Lower lobe of right lung (tissue), 2 donors: Measurements from ENCODE around the gene PDLIM5. TPM values are rescaled to one million over a fixed set of nuclear protein-coding genes. Genes with fewer than 3 reads are reported as not detected.

Experiments
- ATAC-seq, 2 donors: fragments of 200-7000 bp; cut with Tn5 transposase; one replicate each; pipeline ENCODE4 v1.9.1; 2020 to 2022; ENCODE audit warnings: mild to moderate bottlenecking in 2 of 2, moderate library complexity in 2 of 2
- DNase-seq: peaks from one replicate; pipeline ENCODE4 v3.0.0-alpha.2; 2020
- H3K27ac ChIP-seq: fragments of 200-600 bp; one replicate; pipeline ENCODE4 v1.8.0; 2022
- H3K27me3 ChIP-seq: fragments of 200-600 bp; one replicate; pipeline ENCODE4 v1.8.0; 2022; ENCODE audit warnings: low read depth
- H3K36me3 ChIP-seq: fragments of 200-600 bp; one replicate; pipeline ENCODE4 v1.8.0; 2022; ENCODE audit warnings: mild to moderate bottlenecking
- H3K4me1 ChIP-seq: fragments of 200-600 bp; one replicate; pipeline ENCODE4 v1.8.0; 2022
- H3K4me3 ChIP-seq: fragments of 200-600 bp; one replicate; pipeline ENCODE4 v1.8.0; 2022; ENCODE audit warnings: mild to moderate bottlenecking
- H3K9me3 ChIP-seq: fragments of 200-600 bp; one replicate; pipeline ENCODE4 v1.8.0; 2022
- intact Hi-C: fragments of 100-400 bp; cut with DNase I; formaldehyde crosslinking; loops from one replicate; pipeline ENCODE4 v1.11.0; 2022
- total RNA-seq: library from RNA; stranded (reverse); fragmentation: NEBNext Ultra II Directional; extraction: Animal tissue kit (Norgen Biotek cat#: 25700); gene quantifications from one replicate; pipeline ENCODE4 v1.2.1, GENCODE V29; 2021
- TF ChIP-seq, protein P1 (sequence below): fragments of 200-600 bp; IDR thresholded peaks from one replicate; pipeline ENCODE4 v1.8.0; 2022; ENCODE audit warnings: antibody characterized with exemption, mild to moderate bottlenecking
- donor health status: DM: no; HTN: yes; CAD: no; lungs with severe emphysema.

PDLIM5 gene
- total RNA-seq, 1 donor from 2014 or later = 75.8 TPM

DNA sequence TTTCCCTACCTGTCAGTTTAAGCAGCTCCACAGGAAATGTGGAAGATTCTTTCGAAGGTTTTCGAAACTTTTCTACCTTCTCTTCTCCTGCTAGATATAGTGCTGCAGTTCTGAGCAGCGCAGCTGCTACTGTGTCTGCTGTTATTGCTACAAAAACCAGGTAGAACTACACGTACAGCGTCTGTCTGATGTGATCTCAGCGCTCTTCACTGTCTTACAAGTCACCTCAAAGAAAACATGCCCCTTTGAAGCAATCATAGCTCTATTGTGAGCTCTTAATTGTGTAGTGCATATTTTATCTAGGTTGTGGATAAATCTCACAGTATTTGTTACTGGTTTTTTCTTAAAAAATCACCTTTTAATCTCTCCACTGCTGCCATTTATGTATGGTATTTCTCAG lies 158.4 kb downstream of the PDLIM5 start:
- intact Hi-C loops = no loop called here
- no peak for DNase-seq

DNA sequence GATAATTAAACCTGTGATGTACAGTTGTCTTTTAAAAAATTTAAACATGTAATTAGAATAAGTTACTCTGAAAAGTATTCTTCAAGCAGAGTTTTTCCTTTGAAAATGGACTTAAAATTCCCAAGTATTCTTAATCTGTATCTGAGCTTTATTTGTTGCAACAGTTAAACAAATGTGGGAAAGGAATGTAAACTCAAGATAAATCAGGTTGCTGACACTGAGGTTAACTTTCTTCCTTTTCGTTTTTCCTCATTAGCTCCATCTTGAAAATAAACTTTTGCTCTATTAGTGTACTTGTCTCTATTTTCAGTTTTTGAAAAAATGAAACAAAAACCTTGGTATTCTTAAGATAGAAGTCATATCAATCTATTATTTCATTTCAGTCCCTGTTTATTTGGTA lies 161.5 kb downstream of the PDLIM5 start:
- no peak overlapping the region for H3K4me3 ChIP-seq
- H3K9me3 ChIP-seq = no peaks in the 10 kb centered on the region
- intact Hi-C loops = no loop called here
- peaks cover 13% of the 10 kb centered on the region for H3K36me3 ChIP-seq
- DNase-seq (no peak), ATAC-seq (no peak)
- H3K27me3 ChIP-seq = no peaks in the 10 kb centered on the region
- TF ChIP-seq, protein P1, sequence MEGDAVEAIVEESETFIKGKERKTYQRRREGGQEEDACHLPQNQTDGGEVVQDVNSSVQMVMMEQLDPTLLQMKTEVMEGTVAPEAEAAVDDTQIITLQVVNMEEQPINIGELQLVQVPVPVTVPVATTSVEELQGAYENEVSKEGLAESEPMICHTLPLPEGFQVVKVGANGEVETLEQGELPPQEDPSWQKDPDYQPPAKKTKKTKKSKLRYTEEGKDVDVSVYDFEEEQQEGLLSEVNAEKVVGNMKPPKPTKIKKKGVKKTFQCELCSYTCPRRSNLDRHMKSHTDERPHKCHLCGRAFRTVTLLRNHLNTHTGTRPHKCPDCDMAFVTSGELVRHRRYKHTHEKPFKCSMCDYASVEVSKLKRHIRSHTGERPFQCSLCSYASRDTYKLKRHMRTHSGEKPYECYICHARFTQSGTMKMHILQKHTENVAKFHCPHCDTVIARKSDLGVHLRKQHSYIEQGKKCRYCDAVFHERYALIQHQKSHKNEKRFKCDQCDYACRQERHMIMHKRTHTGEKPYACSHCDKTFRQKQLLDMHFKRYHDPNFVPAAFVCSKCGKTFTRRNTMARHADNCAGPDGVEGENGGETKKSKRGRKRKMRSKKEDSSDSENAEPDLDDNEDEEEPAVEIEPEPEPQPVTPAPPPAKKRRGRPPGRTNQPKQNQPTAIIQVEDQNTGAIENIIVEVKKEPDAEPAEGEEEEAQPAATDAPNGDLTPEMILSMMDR = no peak
- H3K27ac ChIP-seq = no peak overlapping the region
- no peaks in the 10 kb centered on the region for H3K4me1 ChIP-seq

More for the DNA sequence above, 158.4 kb downstream of the PDLIM5 start:
- H3K9me3 ChIP-seq = no peaks in the 10 kb centered on the region
- no peak overlapping the region for H3K4me3 ChIP-seq
- H3K27me3 ChIP-seq = no peaks in the 10 kb centered on the region
- peaks cover 6% of the 10 kb centered on the region for H3K36me3 ChIP-seq
- no peaks in the 10 kb centered on the region for H3K4me1 ChIP-seq
- no peak for ATAC-seq
- TF ChIP-seq, protein P1 = no peak
- no peak overlapping the region for H3K27ac ChIP-seq

DNA sequence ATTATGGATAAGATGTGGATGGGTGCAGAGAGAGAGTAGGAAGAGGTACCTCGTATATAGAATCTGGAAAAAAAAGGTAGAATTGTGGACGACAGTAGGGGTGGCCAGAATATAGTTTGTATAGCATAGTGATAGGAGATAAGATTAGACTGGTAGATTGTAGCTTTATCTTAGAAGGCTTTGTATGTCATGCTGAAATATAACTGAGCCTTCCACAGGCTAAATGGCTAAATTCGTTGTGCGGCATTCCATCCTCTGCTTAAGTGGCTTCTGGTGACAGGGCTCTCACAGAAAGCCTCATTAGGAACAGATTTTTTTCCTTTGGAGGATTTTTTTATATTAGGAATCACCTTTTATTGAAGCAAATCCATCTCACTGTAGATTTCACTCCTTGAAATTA lies 163.7 kb downstream of the PDLIM5 start:
- no peak overlapping the region for H3K4me3 ChIP-seq
- H3K36me3 ChIP-seq = peaks cover 29% of the 10 kb centered on the region
- H3K9me3 ChIP-seq = no peaks in the 10 kb centered on the region
- ATAC-seq = no peak
- intact Hi-C loops = no loop called here
- no peak overlapping the region for H3K27ac ChIP-seq
- H3K27me3 ChIP-seq = no peaks in the 10 kb centered on the region
- no peaks in the 10 kb centered on the region for H3K4me1 ChIP-seq
- TF ChIP-seq, protein P1 = no peak
- no peak for DNase-seq

DNA sequence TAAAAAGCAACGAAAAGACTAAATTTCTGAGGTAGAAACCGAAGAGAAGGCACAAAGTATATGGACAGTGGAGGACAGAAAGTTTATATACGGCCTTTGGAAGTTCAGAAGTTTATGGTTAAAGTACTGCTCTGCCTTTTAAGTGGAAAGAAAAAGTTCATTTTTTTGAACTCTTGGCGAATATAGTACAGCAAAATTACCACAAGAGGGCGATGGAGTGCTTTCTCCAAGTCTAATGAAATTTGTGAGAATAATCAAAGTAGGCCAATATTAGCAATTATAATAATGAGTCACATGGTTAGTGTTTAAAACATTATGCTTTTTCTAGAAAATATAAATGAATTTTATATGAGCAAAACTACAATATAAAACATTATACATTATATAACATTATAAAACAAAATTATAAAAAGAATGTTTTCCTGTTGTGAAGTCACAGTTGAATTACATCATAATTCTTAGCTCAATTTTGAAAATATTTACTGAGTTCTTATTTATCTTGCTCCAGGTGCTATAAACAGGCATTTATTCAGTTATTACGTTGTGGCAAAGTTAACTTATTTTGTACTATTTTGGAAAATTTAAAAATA lies 169.8 kb downstream of the PDLIM5 start:
- no peaks in the 10 kb centered on the region for H3K27me3 ChIP-seq
- no peaks in the 10 kb centered on the region for H3K9me3 ChIP-seq
- H3K27ac ChIP-seq = no peak overlapping the region
- ATAC-seq (peak in 1 of 2 donors; percentile 54), DNase-seq (no peak)
- no peaks in the 10 kb centered on the region for H3K4me1 ChIP-seq
- H3K4me3 ChIP-seq = no peak overlapping the region
- intact Hi-C loops = no loop called here
- peaks cover 47% of the 10 kb centered on the region for H3K36me3 ChIP-seq
- TF ChIP-seq, protein P1 = peak; percentile 78

DNA sequence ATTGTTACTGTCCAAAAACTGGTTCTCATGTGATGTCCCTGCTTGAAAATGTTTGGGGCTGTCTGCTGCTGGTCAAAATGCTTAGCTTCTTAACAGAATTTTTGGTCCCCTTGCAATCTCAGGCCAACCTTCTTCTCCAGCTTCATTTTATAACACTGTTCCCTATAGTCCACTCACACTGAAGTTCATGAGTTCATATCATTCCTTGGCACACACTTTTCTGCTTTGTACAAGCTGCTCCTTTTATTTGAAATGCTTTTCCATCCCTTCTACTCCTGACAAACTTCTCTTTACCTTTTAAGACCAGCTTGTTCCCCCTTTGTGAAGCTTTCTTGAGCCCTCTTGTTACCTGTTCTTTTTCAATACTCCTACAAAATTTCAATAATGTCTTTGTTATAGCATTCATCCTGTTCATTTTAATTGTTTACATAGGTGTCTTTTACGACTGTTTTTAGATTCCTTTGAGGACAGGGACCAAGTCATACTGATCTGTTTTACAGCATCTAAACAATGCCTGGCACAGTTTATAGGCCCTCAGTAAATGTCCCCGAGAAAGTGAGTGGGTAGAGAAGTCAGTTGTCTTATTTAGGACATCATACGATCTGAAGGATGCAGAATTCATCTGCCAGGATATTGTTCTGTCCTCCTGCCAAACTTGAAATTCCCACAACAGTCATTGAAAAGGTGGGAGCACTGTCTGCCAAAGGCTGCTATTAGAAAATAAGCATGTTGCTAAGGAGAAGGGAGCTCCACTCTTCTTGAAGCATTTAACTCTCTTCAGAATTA lies 171.6 kb downstream of the PDLIM5 start:
- Histone ChIP-seq H3K4me1 (no peaks in the 10 kb centered on the region), H3K27me3 (no peaks in the 10 kb centered on the region), H3K36me3 (peaks cover 39% of the 10 kb centered on the region), H3K4me3 (no peak overlapping the region), H3K27ac (no peak overlapping the region), H3K9me3 (no peaks in the 10 kb centered on the region)
- intact Hi-C loops = no loop called here
- no peak for ATAC-seq
- DNase-seq = no peak
- TF ChIP-seq, protein P1 = no peak
